GM12864 (cell line): Measurements from ENCODE around the gene ITK.
A peak's percentile ranks its signal among the peaks of the same experiment; 100 is the strongest.

Experiments
- DNase-seq: peaks from one replicate; pipeline ENCODE4 v3.0.0-alpha.2; 2011; ENCODE audit warnings: low read depth
- H3K4me3 ChIP-seq: 2 replicates; pipeline ENCODE4 v1.5.1; 2011; ENCODE audit warnings: mild to moderate bottlenecking, low read depth, low read length, control low read depth
- TF ChIP-seq, protein P1 (sequence below): IDR thresholded peaks from 2 replicates; pipeline ENCODE4 v1.5.1; 2011; ENCODE audit warnings: low read depth, mild to moderate bottlenecking, moderate library complexity, low read length, control low read depth, inconsistent platforms; ENCODE audit errors: missing control alignments

Gene ITK

DNA sequence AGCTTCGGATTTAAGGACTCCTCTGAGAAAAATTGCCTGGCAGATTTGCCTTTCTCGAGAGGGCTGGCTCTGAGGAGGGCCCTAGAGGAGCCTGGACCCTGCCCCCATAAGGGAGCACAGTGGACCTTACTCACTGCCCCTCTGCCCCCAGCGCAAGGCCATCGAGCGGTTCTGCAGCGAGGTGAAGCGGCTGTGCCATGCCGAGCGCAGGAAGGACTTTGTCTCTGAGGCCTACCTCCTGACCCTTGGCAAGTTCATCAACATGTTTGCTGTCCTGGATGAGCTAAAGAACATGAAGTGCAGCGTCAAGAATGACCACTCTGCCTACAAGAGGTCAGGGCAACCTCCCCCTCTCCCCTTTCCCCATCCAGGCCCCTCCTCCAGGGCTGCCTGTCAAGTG, 119.9 kb downstream of the ITK start:
- TF ChIP-seq, protein P1, sequence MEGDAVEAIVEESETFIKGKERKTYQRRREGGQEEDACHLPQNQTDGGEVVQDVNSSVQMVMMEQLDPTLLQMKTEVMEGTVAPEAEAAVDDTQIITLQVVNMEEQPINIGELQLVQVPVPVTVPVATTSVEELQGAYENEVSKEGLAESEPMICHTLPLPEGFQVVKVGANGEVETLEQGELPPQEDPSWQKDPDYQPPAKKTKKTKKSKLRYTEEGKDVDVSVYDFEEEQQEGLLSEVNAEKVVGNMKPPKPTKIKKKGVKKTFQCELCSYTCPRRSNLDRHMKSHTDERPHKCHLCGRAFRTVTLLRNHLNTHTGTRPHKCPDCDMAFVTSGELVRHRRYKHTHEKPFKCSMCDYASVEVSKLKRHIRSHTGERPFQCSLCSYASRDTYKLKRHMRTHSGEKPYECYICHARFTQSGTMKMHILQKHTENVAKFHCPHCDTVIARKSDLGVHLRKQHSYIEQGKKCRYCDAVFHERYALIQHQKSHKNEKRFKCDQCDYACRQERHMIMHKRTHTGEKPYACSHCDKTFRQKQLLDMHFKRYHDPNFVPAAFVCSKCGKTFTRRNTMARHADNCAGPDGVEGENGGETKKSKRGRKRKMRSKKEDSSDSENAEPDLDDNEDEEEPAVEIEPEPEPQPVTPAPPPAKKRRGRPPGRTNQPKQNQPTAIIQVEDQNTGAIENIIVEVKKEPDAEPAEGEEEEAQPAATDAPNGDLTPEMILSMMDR, result no peak
- no peak for DNase-seq
- H3K4me3 ChIP-seq, result no peak overlapping the region

GRCh38 chr5:157301066-157301465, 120.4 kb downstream of the ITK start:
- DNase-seq, result no peak
- TF ChIP-seq, protein P1, result no peak
- H3K4me3 ChIP-seq, result no peak overlapping the region

DNA sequence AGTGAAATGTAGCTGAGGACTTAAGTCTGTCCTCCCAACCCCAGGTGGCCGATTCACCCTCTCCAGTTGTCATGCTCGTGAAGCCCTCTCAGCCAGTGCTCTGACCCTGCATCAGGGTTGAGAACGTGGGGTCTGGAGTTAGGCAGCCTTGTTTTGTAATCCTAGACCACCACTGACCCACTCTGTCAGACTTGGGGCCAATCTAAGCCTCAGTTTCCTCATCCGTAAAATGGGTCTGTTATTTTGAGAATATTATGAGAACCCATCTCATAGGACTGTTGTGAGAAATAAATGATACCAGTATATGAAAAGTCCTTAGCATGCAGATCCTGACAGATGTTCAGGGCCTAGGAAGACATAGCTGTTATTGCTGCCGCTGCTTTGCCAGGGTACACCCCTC, 122.4 kb downstream of the ITK start:
- DNase-seq, result no peak
- TF ChIP-seq, protein P1, result no peak
- H3K4me3 ChIP-seq, result no peak overlapping the region

DNA sequence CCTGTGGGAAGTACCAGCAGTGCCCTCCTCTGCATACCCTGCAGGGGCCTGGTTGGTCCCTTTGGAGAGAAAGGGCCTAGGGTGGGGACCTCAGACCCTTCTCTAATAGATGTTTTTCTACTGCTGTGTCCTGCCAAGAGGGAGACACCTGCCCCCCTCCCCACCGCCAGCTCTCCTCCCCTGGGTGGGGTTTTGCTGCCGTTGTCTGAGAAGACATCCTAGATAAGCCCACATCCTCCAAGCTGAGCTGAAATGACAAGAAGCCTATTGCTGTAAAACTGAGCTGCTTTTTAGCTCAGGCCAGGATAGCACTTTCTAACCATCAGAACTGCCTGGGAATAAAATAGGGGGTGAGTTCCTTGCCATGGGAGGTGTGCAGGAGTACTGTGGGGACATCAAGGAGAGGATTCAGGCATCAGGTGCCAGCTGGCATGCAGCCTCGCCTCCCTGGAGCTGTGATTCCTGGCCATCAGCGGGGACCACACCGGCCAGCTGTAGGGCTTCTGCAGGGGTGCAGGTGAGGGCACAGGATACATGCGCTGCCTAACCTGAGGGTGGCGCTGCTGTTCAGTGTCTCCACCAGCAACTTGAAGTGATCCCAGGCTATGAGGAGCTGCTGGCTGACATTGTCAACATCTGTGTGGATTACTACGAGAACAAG, 123.2 kb downstream of the ITK start:
- no peak for DNase-seq
- H3K4me3 ChIP-seq, result no peak overlapping the region
- TF ChIP-seq, protein P1, result peak; percentile 37
